GM21717 (cell line): Measurements from ENCODE around the gene STX4.
A peak's percentile ranks its signal among the peaks of the same experiment; 100 is the strongest.

Source experiments
- ATAC-seq: cut with Tn5 transposase; IDR thresholded peaks from one replicate; pipeline ENCODE4 v1.9.1; 2021; ENCODE audit warnings: mild to moderate bottlenecking, moderate library complexity; ENCODE audit not compliant: unreplicated experiment

The STX4 gene

DNA sequence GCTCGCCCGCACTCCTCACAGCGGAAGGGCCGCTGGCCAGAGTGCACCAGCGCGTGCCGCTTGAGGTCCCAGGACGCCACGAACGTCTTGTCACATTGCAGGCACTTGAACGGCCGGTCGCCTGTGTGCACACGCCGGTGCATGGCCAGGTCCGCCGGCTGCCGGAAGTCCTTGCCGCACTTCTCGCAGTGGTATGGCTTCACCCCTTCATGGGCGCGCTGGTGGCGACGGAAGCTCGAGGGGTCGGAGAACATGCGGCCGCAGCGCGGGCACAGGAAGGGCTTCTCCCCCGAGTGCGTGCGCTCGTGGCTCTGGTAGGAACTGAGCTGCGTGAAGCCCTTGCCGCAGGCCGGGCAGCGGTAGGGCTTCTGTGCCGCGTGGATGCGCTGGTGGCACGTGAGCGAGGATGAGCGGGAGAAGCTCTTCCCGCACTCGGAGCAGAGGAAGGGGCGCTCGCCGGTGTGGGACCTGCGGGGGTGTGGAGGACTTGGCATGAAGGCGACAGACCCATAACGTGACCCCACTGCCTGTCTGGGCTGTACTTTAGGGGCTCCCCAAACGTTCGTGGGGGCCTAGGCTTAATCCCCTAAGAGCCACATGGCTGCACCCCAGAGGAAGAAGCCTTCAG lies 28.6 kb downstream of the STX4 start:
- no peak for ATAC-seq

GRCh38 chr16:31063495-31063842 lies 30.1 kb downstream of the STX4 start:
- ATAC-seq, result no peak

- no peak for ATAC-seq
Measured at GRCh38 chr16:31063843-31064611, 30.7 kb downstream of the STX4 start.

DNA sequence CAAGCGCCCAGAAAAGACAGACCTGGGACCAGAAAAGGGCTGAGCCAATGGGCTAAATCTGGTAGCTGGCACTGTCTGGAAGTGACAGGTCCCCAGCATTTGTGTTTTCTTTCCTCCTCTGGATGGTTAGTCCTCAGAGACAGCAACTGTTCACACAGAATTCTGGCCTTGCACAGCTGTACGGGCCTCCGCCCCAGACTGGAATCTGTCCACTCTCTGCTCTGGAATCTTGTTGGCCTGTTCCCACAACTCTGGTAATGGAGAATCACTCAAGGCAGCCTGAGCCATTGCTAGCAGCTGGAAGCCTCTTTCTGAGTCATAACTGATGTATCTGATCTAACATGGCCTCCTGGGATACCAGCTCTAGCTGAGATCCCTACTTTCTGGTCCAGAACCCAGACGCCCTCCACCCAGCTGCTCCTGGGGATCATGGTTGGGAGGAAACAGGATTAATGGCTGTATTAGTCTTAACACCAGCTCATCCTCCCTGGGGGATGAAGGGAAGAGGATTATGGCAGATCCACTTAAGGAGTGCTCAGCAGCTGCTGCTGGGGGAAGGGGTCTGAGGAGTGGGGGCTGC lies 31.6 kb downstream of the STX4 start:
- ATAC-seq, result no peak

DNA sequence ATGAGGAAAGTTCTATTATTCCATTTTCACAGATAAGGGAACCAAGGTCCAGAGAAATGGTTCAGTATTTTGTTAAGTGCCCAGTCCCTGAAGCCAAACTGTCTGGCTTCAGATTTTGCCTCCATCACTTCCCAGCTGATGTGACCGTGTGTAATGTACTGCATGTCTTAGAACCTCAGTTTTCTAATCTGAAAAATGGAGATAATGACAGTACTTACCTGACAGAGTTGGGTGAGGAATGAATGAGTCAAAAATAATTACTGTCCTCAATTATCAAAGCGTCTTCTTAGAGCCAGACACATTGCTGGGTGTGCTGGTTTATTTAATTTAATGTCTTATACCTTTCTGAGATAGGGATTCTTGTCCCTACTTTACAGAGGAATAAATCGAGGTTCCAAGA lies 34.0 kb downstream of the STX4 start:
- no peak for ATAC-seq

DNA sequence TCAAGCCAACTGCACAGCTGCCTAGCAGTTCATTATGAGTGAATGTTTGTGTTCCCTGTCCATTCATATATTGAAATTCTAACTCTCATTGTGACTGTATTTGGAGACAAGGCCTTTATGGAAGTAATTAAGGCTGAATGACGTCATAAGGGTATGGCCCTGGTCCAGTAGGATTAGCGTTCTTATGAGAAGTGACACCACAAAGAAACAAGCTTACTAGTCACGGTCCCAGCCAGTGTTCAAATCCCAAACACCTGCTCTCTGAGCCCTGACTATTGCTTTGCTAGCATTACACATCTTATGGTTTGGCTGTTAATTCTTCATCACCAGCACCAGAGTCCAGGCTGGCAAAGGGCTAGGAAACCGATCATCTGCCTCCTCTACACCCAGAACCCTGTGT lies 38.5 kb downstream of the STX4 start:
- ATAC-seq, result no peak

DNA sequence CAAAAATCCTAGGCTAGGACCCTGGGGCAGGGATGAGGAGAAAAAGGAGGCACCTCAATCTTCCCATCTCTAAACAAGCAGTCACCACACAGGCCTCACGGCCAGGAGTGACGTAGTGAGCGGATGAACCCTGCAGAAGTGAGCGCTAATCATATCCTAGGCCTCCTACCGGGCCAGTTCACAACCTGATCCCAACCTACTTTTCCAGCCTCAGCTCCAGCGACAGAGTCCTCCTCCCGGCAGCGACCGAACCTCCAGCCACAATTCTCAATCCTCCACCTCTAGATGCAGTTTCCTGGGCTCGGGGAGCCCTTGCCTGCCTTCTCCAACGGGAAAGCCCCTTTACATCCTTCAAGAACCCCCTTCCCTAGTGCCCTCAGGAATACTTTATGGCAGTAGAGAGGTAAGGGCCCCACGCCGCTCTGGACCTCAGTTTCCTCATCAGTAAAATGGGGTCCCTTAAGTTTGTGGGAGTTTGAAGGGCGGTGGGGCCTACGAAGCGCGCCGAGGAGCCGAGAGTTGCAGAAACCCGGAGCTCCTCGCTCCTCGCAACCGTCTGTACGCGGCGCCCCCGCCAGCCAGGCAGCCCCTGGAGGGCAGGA lies 39.3 kb downstream of the STX4 start:
- peak; percentile 3 for ATAC-seq

DNA sequence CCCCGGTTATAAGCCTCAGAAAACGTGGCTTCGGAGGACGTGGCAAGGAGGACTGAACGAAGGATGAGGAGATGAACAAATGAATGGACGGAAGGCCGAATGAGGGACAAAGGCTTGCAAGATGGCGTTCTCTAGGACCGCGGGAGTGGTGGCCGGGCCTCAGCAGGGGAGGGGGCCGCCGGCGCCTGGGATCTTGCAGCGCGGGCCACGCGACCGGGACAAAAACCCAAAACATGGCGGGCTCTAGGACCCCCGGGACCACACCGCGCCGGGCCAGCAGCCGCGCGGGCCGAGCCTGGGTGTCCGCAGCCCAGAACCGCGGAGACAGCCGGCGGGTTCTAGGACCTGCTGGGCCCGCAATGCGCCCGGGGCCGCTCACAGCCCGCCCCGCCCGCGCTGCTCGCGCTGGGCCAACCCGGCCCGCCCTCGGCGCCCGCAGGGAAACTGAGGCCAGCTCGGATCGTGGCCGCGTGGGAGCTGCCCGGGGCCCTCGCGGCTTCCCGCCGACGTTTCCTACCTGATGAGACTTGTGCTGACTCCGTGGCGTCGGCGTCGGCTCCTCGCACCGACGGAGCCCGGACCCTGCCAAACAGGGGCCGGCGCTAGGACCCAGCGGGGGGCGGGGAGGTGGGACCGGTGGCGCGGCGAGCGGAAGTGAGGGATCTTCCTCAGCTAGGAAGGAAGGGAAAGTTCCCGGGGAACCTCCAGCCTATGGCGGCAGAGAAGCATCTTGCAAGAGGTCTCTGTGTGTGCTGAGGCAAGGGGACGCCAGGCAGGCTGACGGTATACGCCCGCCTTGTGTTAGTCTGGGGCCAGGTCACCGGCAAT lies 40.0 kb downstream of the STX4 start:
- peak; percentile 44 for ATAC-seq

DNA sequence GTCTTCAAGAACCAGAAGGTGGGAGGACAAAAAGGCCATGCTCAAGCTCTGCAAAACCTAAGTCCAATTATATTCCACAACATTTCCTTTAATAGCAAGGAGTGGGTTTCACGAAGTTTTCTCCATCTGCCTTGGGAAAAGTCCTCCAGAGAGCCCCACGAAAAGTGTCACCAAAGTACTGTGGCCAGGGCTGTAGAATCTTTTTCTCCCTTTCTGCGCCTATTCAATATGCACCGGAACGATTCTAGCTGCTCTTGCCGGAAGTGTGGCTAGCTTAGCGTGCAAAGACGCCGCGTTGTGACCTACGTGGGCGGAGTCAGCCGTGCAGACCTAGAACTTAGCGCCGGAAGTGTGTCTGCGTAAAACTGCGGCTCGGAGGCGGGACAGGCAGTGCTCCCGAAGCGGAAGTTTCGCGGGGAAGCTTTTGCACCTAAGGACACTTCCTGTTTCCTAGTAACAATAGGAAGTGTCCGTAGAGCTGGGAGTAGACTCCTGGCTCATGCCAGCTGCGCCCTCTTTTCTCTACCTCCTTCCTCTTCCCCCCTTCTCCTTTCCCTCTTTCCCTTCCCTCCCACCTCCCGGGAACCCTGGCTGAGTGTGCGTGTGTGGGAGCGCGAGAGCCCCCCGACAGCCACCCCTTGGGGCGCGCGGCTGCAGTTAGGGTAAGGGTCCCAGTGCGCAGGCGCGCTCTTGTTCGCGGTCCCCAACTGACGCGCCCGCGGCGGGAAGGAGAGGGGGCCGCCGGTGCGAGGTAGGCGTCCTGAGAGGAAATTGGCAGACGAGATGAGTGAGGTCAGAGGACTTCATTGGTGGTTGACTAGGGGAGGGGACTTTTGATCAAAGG lies 40.8 kb downstream of the STX4 start, which contains the start of the genes ZNF646 and ZNF668:
TSS of gene ZNF646 (plus strand) at position 453 of the 844 bp plus-strand sequence. CDS start 1,903 bp downstream, outside the sequence.
TSS of gene ZNF668 (minus strand) at position 271 of the 844 bp plus-strand sequence. CDS start 9,781 bp downstream, outside the sequence.
- peak; percentile 69 for ATAC-seq

GRCh38 chr16:31074814-31075183 lies 41.4 kb downstream of the STX4 start:
- ATAC-seq, result no peak

- no peak for ATAC-seq
Measured at GRCh38 chr16:31076319-31076718, 43.0 kb downstream of the STX4 start.

GRCh38 chr16:31077024-31077423 lies 43.7 kb downstream of the STX4 start:
- no peak for ATAC-seq

DNA sequence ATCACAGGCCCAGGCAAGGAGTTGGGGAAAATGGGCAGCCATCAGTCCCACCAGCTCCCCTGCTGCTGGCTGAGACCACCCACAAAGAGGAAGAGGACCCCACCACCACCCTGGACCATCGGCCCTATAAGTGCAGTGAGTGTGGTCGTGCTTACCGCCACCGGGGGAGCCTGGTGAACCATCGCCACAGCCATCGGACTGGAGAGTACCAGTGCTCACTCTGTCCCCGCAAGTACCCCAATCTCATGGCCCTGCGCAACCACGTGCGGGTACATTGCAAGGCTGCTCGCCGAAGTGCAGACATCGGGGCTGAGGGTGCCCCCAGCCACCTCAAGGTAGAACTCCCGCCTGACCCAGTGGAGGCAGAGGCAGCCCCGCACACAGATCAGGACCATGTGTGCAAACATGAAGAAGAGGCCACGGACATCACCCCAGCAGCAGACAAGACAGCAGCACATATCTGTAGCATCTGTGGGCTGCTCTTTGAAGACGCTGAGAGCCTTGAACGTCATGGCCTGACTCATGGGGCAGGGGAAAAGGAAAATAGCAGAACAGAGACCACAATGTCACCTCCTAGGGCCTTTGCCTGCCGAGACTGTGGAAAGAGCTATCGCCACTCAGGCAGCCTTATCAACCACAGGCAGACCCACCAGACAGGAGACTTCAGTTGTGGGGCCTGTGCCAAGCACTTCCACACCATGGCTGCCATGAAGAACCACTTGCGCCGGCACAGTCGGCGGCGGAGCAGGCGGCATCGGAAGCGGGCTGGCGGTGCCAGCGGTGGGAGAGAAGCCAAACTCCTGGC lies 44.4 kb downstream of the STX4 start:
- no peak for ATAC-seq

- no peak for ATAC-seq
Measured at GRCh38 chr16:31078597-31079341, 45.4 kb downstream of the STX4 start.

DNA sequence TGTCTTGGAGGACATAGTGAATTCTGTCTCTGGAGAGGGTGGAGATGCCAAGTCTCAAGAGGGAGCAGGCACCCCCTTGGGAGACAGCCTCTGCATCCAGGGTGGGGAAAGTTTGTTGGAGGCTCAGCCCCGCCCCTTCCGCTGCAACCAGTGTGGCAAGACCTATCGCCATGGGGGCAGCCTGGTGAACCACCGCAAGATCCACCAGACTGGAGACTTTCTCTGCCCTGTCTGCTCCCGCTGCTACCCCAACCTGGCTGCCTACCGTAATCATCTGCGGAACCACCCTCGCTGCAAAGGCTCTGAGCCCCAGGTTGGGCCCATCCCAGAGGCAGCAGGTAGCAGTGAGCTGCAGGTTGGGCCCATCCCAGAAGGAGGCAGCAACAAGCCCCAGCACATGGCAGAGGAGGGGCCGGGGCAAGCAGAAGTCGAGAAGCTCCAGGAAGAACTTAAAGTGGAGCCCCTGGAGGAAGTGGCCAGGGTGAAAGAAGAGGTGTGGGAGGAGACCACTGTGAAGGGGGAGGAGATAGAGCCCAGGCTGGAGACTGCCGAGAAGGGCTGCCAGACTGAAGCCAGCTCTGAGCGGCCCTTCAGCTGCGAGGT lies 46.1 kb downstream of the STX4 start:
- ATAC-seq, result no peak

DNA sequence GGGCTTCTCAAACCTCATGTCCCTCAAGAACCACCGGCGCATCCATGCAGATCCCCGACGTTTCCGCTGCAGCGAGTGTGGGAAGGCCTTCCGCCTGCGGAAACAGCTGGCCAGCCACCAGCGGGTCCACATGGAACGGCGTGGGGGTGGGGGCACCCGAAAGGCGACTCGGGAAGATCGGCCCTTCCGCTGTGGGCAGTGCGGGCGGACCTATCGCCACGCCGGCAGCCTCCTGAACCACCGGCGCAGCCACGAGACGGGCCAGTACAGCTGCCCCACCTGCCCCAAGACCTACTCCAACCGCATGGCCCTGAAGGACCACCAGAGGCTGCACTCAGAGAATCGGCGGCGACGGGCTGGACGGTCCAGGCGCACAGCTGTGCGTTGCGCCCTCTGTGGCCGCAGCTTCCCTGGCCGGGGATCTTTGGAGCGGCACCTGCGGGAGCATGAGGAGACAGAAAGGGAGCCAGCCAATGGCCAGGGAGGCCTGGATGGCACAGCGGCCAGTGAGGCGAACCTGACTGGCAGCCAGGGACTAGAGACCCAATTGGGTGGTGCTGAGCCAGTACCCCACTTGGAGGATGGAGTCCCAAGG lies 46.8 kb downstream of the STX4 start:
- no peak for ATAC-seq

DNA sequence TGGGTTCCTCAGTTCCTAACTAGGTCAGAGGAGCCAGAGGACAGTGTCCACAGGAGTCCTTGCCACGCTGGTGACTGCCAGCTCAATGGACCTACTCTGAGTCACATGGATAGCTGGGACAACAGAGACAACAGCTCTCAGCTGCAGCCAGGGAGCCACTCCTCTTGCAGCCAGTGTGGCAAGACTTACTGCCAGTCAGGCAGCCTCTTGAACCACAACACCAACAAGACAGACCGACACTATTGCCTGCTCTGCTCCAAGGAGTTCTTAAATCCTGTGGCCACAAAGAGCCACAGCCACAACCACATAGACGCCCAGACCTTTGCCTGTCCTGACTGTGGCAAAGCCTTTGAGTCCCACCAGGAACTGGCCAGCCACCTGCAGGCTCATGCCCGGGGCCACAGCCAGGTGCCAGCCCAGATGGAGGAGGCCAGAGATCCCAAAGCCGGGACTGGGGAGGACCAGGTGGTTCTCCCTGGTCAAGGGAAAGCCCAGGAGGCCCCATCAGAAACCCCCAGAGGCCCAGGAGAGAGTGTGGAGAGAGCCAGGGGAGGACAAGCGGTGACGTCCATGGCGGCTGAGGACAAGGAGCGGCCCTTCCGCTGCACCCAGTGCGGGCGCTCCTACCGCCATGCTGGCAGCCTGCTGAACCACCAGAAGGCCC lies 47.5 kb downstream of the STX4 start:
- no peak for ATAC-seq
